Progenitor cell of endocrine pancreas (in vitro differentiated cells): ENCODE results near the gene ANKRD17. TPM values are rescaled to one million over a fixed set of nuclear protein-coding genes. Genes with fewer than 3 reads are reported as not detected.

Experiments
- DNase-seq: peaks from one replicate; pipeline ENCODE4 v3.0.0; 2021; ENCODE audit warnings: low spot score; ENCODE audit not compliant: unreplicated experiment
- H3K27ac Mint-ChIP-seq: 2 replicates; pipeline ENCODE4 v1.8.0; 2021; ENCODE audit warnings: mild to moderate bottlenecking, moderate library complexity, mixed read lengths
- H3K27me3 Mint-ChIP-seq: 2 replicates; pipeline ENCODE4 v1.8.0; 2021; ENCODE audit warnings: mixed read lengths
- H3K36me3 Mint-ChIP-seq: 2 replicates; pipeline ENCODE4 v1.8.0; 2022; ENCODE audit warnings: mixed read lengths; ENCODE audit not compliant: insufficient read depth
- H3K4me1 Mint-ChIP-seq: 2 replicates; pipeline ENCODE4 v1.8.0; 2021; ENCODE audit warnings: low read depth, mixed read lengths
- H3K4me3 Mint-ChIP-seq: 2 replicates; pipeline ENCODE4 v1.8.0; 2021; ENCODE audit warnings: low read depth, mild to moderate bottlenecking, moderate library complexity, mixed read lengths
- H3K9me3 Mint-ChIP-seq: 2 replicates; pipeline ENCODE4 v1.8.0; 2021; ENCODE audit warnings: low read depth, mixed read lengths
- CTCF ChIP-seq: fragments of 200-600 bp; sonication (generic); IDR thresholded peaks from one replicate; pipeline ENCODE4 v1.5.0; 2021; ENCODE audit warnings: antibody characterized with exemption, mild to moderate bottlenecking; ENCODE audit not compliant: unreplicated experiment
- total RNA-seq: library from RNA; stranded (reverse); gene quantifications from 2 replicates; pipeline ENCODE4 v1.2.1, GENCODE V29; 2021

ANKRD17 gene
- total RNA-seq, 1 donor from 2014 or later = 90.8 TPM

- TF ChIP-seq CTCF = no peak
- Mint-ChIP-seq H3K4me1 (peaks cover 3% of the 10 kb centered on the region), H3K27ac (no peak overlapping the region), H3K4me3 (no peak overlapping the region), H3K27me3 (no peaks in the 10 kb centered on the region), H3K36me3 (peaks cover 10% of the 10 kb centered on the region), H3K9me3 (peaks cover 5% of the 10 kb centered on the region)
- DNase-seq = no peak
Observed at GRCh38 chr4:73194064-73194463, 64.5 kb downstream of the ANKRD17 start.

- H3K9me3 Mint-ChIP-seq = peaks cover 8% of the 10 kb centered on the region
- H3K27me3 Mint-ChIP-seq = no peaks in the 10 kb centered on the region
- no peak for DNase-seq
- peaks cover 13% of the 10 kb centered on the region for H3K36me3 Mint-ChIP-seq
- H3K4me3 Mint-ChIP-seq = no peak overlapping the region
- H3K27ac Mint-ChIP-seq = no peak overlapping the region
- TF ChIP-seq CTCF = no peak
- H3K4me1 Mint-ChIP-seq = peaks cover 3% of the 10 kb centered on the region
Observed at GRCh38 chr4:73193659-73194058, 64.9 kb downstream of the ANKRD17 start.

DNA sequence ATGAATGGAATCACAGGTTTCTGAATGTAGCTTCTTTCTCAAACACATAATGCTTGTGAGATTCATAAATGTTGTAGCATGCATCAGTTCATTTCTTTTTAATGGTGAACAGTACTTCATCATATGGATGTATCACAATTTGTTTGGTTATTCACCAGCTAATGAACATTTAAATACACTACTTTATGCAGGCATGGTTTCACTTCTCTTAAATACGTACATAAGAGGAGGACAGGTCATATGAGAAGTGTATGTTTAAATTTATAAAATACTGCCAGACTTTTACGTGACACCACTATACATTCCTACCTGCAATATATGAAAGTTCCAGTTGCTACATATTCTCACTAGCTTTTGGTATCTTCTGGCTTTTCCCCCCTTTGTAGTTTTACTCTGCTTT is 65.4 kb downstream of the ANKRD17 start:
- Mint-ChIP-seq H3K4me3 (no peak overlapping the region), H3K36me3 (peaks cover 14% of the 10 kb centered on the region), H3K4me1 (peaks cover 3% of the 10 kb centered on the region), H3K9me3 (peaks cover 10% of the 10 kb centered on the region), H3K27me3 (no peaks in the 10 kb centered on the region), H3K27ac (no peak overlapping the region)
- no peak for TF ChIP-seq CTCF
- DNase-seq = no peak

DNA sequence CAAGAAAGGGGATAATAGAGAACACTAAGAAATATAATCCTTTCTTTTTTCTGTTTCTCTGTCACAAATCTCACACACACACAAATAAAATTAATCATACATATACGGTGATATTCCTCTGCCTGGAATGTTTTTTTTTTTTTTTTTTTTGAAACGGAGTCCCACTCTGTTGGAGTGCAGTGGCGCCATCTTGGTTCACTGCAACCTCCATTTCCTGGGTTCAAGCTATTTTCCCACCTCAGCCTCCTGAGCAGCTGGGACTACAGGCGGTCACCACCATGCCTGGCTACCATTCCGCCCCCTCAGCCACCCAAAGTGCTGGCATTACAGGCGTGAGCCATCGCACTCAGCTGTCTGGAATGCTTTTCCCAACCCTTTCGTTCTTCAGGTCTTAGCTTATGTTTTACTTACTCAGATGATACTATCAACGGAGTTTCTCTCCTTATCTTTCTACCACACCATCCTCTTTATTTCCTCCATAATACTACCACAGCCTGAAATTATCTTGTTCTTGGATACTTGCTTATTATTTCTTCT is 69.3 kb downstream of the ANKRD17 start:
- H3K36me3 Mint-ChIP-seq = peaks cover 14% of the 10 kb centered on the region
- DNase-seq = no peak
- no peak overlapping the region for H3K4me3 Mint-ChIP-seq
- TF ChIP-seq CTCF = no peak
- no peak overlapping the region for H3K27ac Mint-ChIP-seq
- H3K9me3 Mint-ChIP-seq = peaks cover 10% of the 10 kb centered on the region
- H3K27me3 Mint-ChIP-seq = no peaks in the 10 kb centered on the region
- H3K4me1 Mint-ChIP-seq = peaks cover 3% of the 10 kb centered on the region

DNA sequence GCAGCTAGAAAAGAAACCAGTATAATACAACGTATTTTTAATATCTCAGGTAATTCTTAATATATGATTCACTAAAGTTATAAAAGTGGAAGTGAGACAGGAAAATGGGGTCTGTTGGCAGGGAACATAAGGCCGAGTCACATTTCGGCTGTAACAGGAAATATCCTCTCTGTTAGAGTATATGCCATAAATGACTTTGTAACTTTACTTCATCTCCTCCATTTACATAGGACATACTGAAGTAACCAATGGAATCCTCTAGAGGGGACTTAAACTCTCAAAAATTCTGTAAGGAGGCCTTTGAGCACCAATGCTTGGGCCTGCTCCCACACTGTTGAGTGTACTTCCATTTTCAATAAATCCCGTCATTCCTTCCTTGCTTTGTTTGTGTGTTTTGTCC is 71.3 kb downstream of the ANKRD17 start:
- TF ChIP-seq CTCF = no peak

More for the DNA sequence above, 71.3 kb downstream of the ANKRD17 start:
- peaks cover 14% of the 10 kb centered on the region for H3K36me3 Mint-ChIP-seq
- H3K27me3 Mint-ChIP-seq = no peaks in the 10 kb centered on the region
- H3K9me3 Mint-ChIP-seq = peaks cover 10% of the 10 kb centered on the region
- H3K4me3 Mint-ChIP-seq = no peak overlapping the region
- H3K4me1 Mint-ChIP-seq = peaks cover 8% of the 10 kb centered on the region
- no peak overlapping the region for H3K27ac Mint-ChIP-seq
- no peak for DNase-seq
